ENCODE measurements around the gene CATSPERD.
A peak's percentile ranks its signal among the peaks of the same experiment; 100 is the strongest.
"Not testable (repeated sequence)": the region's sequence is repeated elsewhere in the genome, so short reads cannot be mapped to it uniquely, and the experiment has no call there.

The CATSPERD gene

GRCh38 chr19:5686326-5686646 is 34.2 kb upstream of the CATSPERD start:
- DNase-seq: no peak

- peak; percentile 96 for DNase-seq
Observed at GRCh38 chr19:5686647-5687359, 33.6 kb upstream of the CATSPERD start.

- no peak for DNase-seq
Observed at GRCh38 chr19:5687360-5688198, 32.9 kb upstream of the CATSPERD start.

GRCh38 chr19:5688262-5688881 is 32.1 kb upstream of the CATSPERD start:
- DNase-seq: not testable (repeated sequence)

GRCh38 chr19:5690125-5690954 is 30.1 kb upstream of the CATSPERD start, which contains the start of gene RPL36:
Gene RPL36, plus strand, starts transcription at chr19:5690295. Its CDS starts 213 bp downstream, at chr19:5690508.
- DNase-seq: peak; percentile 97

- DNase-seq: peak; percentile 74
Observed at GRCh38 chr19:5690955-5691821, 29.2 kb upstream of the CATSPERD start.

- peak; percentile 39 for DNase-seq
Observed at GRCh38 chr19:5691822-5692722, 28.4 kb upstream of the CATSPERD start.

- DNase-seq: no peak
Observed at GRCh38 chr19:5692723-5693194, 27.7 kb upstream of the CATSPERD start.

GRCh38 chr19:5693195-5694166 is 27.0 kb upstream of the CATSPERD start:
- DNase-seq: peak; percentile 33

GRCh38 chr19:5694167-5694955 is 26.1 kb upstream of the CATSPERD start:
- DNase-seq: no peak

GRCh38 chr19:5694956-5695648 is 25.3 kb upstream of the CATSPERD start:
- no peak for DNase-seq

- DNase-seq: no peak
Observed at GRCh38 chr19:5695649-5696195, 24.7 kb upstream of the CATSPERD start.

GRCh38 chr19:5696196-5697021 is 24.0 kb upstream of the CATSPERD start:
- DNase-seq: no peak

GRCh38 chr19:5697022-5697889 is 23.2 kb upstream of the CATSPERD start:
- no peak for DNase-seq

- DNase-seq: no peak
Observed at GRCh38 chr19:5697890-5698634, 22.4 kb upstream of the CATSPERD start.
